ENCODE measurements around the gene CEP104.

CEP104 gene

DNA sequence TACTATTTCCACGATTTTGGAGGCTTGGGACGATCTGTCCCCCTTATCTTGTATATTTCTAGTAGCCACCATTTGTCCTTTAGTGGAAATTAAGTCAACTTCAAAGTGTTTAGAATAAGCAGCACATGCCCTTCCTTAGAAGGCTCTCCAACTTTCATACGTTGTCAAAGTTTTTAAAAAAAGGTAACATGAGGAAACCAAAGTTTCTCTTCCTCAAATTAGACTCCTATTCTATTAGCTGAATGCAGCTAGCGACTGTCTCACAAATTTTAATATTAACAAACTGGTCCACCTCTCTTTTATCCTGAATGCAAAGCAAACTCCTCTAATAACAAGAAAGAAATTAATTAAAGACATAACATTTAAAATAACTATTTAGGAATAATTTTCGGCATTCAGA is 36.2 kb upstream of the CEP104 start:
- DNase-seq, result no peak

DNA sequence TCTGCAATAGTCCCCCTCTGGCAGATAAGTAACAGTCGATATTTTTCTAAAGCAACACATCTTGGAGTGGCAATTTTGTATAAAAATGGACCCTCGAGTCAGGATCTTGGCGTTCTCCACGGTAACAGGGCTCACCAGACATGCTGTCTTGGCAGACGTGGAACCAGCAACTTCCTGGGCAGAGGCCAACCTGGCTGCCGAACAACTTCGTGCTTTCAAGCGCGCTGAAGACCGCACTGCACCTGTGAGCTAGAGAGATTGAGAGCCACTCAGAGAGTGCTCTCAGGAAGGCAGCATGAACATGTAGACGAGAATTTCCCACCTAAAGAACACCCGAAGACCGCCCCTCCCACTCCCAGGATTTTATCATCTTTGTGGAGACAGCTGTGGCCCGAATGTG is 35.7 kb upstream of the CEP104 start:
- no peak for DNase-seq

DNA sequence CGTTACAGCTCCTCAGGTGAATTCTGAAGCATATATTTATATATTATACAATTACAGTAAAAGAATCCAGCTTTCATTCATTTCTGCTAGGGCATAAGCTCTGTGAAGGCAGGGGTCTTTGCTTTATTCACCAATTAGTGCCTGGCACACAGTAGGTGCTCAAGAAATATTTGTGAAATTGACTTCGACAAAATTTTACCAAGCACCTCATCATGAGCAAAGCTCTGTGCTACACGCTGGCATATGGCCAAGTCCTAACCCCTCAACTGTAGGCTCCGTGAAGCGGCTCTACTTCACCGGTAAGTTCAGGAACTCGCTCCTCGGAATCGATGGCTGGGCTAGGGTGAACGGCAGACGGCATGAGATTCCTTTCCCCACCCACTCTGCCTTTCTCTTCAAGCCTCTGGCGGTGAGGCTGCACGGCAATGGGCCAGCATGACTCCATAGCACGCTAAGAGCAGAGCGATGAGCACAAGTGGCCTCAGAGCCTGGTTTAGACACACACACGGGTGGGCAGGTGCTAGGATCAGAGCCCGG is 34.4 kb upstream of the CEP104 start:
- peak in 1 of 3 donors; percentile 9 for DNase-seq

DNA sequence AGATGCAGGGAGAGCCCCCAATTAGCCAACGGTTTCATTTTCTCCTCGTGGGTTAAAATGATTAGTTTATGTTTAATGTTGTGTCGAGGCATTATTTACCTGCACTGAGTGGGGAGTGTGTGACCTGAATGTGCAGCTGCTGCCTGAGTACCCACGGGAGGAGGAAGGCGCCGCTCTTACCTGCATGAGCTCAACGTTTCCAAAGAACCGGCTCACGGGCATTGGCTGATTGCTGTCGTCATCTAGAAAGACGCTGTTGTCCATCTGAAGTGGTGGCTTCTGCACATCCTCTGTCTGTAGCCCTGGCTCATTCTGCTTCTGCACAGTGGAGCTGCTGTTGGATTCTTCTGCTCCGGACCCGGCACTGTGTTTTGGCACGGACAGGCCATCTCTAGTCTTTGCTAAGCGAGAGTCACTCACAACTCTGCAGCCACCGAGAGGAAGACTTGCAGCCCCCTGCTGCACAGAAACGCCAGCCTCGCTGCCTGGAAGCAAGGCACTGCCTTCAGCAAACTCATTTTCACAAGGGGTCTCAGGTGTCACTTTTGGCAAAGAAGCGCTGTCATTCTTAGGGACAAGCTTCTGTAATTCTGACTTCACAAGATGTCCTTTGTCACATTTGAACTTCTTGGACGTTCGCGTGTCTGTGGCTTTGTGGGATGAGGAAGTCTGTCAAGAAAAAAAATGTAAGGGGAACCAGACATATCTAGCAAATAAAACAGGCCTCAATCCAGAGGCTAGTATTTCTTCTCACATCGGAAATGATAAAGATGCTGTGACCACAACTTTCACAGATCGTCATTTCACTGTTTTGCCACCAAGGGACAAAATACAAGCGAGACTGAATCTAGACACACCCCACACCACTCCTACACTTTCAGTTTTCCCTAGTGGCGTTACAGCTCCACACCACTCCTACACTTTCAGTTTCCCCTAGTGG is 33.6 kb upstream of the CEP104 start:
- DNase-seq, result peak; percentile 74 to 81 (median 76)

- DNase-seq, result peak; percentile 28 to 39 (median 37)
Observed at GRCh38 chr1:3889936-3890335, 32.9 kb upstream of the CEP104 start.

- DNase-seq, result no peak
Observed at GRCh38 chr1:3888301-3888700, 31.3 kb upstream of the CEP104 start.

DNA sequence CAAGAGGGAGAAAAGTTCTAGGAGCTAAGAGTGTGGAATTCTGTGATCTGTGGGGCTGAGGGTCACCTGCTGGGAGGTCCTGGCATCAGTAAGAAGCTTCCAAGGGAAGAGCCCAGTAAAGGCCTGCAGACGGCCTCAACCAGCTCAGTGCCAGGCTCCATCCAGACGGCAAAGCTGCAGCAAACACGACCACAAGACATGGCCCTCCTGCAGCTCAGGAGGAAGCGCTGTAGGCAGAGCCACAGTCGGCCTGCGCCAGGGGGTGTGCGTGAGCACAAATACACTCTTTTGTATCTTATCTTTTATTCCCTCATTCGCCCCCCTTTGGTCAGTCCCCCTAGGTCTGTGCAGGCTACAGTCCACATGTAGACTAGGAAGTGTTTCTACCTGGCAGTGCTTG is 29.7 kb upstream of the CEP104 start:
- DNase-seq, result no peak

GRCh38 chr1:3886106-3886670 is 29.2 kb upstream of the CEP104 start:
- DNase-seq, result no peak

DNA sequence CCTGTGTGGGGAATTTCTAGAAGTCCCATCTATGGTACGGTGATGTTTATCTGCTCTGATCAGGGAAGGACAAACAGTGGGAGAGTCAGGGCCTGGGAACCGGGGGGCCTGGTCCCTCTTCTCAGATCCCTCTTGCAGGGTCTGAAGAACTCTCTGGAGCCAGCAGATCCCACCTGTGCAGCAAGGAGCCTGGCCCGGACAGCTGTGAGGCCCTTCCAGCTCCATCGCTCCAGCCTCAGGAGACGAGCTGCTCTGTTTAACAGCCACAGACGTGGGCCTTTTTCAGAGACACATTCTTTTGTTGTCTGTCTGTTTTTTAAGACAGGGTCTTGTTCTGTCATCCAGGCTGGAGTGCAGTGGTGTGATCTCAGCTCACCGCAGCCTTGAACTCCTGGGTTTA is 28.6 kb upstream of the CEP104 start:
- DNase-seq, result no peak

DNA sequence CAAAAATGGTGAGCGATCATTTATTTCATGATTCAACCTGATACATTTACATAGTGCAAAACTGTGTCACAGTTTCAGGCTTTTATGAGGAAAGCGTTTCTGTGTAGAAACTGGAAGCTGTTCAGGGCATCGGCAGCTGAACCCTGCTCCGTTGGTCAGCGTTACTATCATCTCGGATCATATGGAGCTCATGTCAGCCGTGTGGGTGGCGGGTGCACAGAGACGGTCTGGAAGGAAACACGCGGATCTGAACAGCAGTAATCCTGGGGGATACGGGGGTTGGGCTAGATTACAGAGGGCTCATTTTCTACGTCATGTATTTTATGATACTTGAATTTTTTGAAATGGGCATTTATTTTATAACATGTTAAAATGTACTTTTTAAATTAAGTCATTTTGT is 28.0 kb upstream of the CEP104 start:
- DNase-seq, result no peak

DNA sequence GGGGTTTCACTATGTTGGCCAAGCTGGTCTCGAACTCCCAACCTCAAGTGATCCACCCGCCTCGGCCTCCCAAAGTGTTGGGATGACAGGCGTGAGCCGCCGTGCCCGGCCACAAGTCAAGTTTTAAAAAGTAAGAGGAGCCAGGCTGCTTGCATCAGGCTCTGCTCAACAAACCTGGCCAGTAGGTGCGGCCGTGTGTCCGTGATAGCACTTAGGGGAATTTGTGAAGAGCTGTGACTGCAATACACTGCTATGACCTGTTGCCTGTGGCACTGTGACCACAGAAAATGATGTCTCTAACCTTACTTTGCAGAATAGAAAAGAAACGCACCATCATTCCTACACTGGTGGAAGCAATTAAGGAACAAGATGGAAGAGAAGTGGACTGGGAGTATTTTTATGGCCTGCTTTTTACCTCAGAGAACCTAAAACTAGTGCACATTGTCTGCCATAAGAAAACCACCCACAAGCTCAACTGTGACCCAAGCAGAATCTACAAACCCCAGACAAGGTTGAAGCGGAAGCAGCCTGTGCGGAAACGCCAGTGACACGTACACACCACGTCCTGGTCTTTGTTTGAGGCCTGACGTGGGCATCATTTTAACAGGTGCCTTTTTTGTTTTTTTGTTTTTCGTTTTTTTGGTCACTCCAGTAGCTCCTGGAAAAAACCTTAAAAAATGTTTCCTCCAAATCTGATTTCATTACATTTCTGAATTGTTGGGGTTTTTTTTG is 26.3 kb upstream of the CEP104 start:
- no peak for DNase-seq

DNA sequence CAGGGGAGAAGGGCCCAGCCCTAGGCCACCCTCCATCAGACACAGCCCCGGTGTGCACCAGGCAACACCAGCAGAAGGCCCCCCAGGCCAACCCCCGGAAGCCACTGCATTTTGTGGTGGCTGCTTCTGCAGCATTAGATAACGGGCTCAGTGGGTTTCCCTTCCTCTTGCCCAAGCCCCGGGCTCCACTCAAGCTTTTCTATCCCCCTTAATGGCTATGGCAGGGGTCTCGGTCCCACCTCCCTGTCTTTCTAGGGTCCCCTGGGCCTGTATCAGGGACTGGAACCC is 24.1 kb upstream of the CEP104 start:
- no peak for DNase-seq

- DNase-seq, result no peak
Observed at GRCh38 chr1:3880429-3881192, 23.6 kb upstream of the CEP104 start.

- DNase-seq, result no peak
Observed at GRCh38 chr1:3879787-3880428, 22.9 kb upstream of the CEP104 start.

GRCh38 chr1:3879099-3879498 is 22.1 kb upstream of the CEP104 start:
- no peak for DNase-seq

DNA sequence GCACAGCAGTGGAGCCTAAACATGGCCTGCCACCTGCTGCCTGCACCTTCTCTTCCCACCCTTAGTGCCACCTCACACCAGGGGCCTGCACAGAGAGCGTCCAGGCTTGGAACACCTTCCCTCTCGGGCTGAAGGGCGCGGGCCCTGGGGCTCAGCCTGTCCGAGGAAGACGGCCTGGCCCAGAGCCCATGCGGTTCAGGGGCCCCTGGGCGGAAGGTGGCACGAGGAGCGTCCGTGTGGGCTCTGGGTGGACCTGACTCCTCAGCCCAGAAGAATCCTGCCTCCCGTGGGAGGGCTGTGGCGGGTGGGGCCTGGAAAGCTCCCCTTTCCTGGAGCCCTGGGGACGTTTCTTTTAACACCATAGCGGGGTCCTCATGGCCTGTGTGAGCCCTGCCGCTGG is 19.7 kb upstream of the CEP104 start:
- no peak for DNase-seq

- DNase-seq, result no peak
Observed at GRCh38 chr1:3874736-3875135, 17.7 kb upstream of the CEP104 start.

DNA sequence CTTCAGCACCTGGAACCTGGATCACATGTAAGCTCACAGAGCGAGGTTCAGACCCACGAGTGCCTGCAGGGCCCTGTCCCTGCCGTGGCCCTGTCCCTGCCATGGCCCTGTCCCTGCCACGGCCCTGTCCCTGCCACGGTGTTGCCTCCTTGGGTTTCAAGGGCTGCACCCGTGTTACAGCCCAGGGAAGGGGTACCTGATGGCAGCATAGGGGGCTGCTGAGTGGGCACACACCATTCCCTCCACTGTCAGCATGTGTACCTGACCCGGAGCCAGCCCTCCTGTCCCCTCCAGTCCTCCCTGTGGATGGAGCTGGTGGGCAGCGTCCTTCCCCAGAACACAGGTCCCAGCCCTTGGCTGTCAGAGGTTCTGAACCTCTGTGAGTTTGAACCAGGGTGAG is 15.5 kb upstream of the CEP104 start:
- no peak for DNase-seq

DNA sequence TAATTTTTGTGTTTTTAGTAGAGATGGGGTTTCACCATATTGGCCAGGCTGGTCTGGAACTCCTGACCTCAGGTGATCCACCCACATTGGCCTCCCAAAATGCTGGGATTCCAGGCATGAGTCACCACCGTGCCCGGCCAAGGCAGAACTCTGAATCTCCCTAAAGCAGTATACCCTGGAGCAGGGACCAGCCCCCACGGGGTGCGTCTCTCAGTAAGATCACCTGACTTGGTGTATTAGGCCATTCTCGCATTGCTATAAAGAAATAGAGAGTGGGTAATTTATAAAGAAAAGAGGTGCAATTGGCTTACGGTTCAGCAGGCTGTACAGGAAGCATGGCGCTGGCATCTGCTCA is 14.4 kb upstream of the CEP104 start:
- no peak for DNase-seq

DNA sequence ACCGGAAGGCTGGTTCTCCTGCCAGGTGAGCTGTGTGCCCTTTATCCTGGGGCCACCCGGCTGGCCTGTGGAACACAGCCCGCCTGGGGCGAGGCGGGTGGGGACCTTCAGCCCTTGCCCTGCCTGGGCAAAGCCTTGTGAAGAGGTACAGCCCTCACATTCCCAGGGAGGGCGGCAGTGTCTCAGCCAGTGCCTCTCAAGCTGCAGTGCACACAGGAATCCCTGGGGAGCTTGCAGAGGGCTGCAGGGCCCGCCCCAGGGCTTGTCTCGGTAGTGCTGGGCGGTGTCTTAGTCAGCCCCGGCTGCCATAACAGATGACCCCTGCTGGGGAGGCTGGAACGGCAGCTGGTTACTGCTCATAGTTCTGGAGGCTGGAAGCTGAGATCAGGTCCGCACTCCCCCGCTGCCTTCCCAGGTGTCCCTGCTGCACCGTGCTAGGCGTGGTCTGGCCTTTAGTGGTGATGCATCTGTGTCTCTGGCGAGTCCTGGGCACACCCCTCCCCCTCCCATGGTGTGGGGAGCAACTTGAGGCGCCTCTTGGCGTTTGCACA is 12.8 kb upstream of the CEP104 start:
- DNase-seq, result no peak

DNA sequence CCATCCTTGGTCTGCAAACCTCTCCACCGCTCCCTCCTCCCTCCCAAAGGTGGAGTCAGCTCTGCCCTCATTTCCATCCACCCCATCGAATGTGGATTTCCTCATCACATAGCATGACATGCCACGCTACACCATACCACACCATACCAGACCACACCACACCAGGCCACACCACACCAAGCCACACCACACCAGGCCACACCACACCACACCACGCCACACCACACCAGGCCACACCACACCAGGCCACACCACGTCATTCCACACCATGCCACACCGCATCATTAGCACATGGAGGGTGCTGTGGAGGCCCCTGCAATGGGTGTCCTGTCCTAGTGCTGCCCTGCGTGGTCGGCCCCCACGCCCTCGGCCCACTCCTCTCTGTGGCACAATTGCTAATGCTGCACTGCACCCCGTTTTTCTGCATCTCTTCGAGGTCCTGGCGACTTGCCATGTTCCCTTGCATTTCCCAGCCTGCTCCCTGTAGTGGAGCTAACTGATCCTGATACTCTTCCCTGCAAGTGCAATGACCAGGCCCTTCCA is 11.5 kb upstream of the CEP104 start:
- DNase-seq, result no peak

GRCh38 chr1:3865606-3866160 is 8.7 kb upstream of the CEP104 start:
- DNase-seq, result no peak
